Loucy (cell line): ENCODE data around the gene USP17L26.
"Not testable (repeated sequence)": the region's sequence is repeated elsewhere in the genome, so short reads cannot be mapped to it uniquely, and the experiment has no call there.

ENCODE experiments used
- EZH2phosphoT487 ChIP-seq: fragments of 200-600 bp; IDR thresholded peaks from 2 replicates; pipeline ENCODE4 v1.6.1; 2018; ENCODE audit warnings: antibody characterized with exemption, mild to moderate bottlenecking, moderate library complexity, borderline replicate concordance
- TF ChIP-seq, protein P1 (sequence below): fragments of 200-600 bp; sonication (generic); conservative IDR thresholded peaks from 2 replicates; pipeline ENCODE4 v1.5.1; 2014; ENCODE audit warnings: mild to moderate bottlenecking, antibody characterized with exemption, low read length

DNA sequence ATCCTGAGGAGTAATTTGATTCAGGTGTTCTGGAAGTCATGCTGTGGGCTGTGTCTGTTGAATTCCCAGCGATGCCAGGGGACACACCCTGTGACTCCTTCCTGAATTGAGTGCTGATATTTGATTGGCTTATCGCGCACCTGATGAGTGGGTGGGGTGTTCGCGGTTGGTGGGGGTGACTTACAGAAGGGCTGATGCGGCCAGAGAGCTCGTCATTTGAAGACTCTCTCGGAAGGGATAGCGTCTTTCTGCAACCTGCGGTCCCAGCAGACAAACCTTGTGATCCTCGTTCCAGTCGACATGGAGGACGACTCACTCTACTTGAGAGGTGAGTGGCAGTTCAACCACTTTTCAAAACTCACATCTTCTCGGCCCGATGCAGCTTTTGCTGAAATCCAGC lies 28.4 kb downstream of the USP17L26 start, which contains the start of gene USP17L30:
- TF ChIP-seq, protein P1, sequence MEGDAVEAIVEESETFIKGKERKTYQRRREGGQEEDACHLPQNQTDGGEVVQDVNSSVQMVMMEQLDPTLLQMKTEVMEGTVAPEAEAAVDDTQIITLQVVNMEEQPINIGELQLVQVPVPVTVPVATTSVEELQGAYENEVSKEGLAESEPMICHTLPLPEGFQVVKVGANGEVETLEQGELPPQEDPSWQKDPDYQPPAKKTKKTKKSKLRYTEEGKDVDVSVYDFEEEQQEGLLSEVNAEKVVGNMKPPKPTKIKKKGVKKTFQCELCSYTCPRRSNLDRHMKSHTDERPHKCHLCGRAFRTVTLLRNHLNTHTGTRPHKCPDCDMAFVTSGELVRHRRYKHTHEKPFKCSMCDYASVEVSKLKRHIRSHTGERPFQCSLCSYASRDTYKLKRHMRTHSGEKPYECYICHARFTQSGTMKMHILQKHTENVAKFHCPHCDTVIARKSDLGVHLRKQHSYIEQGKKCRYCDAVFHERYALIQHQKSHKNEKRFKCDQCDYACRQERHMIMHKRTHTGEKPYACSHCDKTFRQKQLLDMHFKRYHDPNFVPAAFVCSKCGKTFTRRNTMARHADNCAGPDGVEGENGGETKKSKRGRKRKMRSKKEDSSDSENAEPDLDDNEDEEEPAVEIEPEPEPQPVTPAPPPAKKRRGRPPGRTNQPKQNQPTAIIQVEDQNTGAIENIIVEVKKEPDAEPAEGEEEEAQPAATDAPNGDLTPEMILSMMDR, result not testable (repeated sequence)
- not testable (repeated sequence) for TF ChIP-seq EZH2phosphoT487
